HG02884 (cell line): Measurements from ENCODE around the gene NT5C1A.

Source experiments
- ATAC-seq: cut with Tn5 transposase; IDR thresholded peaks from one replicate; pipeline ENCODE4 v1.9.1; 2021; ENCODE audit warnings: mild to moderate bottlenecking, moderate library complexity; ENCODE audit not compliant: unreplicated experiment

Gene NT5C1A

DNA sequence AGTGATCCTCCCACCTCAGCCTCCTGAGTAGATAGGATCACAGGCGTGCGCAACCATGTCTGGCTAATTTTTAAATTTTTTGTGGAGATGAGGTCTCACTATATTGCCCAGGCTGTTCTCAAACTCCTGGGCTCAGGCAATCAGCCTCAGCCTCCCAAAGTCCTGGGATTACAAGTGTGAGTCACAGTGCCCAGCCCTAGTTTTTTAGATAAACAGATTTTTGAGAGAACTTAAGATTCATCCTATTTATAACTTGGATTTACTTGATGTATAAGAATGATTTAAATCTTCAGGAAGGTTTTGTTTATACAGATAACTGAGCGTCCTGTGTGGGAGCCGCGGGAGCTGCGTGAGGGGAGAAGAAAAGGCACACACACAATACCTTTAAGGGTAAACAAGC is 58.7 kb downstream of the NT5C1A start:
- ATAC-seq = no peak

DNA sequence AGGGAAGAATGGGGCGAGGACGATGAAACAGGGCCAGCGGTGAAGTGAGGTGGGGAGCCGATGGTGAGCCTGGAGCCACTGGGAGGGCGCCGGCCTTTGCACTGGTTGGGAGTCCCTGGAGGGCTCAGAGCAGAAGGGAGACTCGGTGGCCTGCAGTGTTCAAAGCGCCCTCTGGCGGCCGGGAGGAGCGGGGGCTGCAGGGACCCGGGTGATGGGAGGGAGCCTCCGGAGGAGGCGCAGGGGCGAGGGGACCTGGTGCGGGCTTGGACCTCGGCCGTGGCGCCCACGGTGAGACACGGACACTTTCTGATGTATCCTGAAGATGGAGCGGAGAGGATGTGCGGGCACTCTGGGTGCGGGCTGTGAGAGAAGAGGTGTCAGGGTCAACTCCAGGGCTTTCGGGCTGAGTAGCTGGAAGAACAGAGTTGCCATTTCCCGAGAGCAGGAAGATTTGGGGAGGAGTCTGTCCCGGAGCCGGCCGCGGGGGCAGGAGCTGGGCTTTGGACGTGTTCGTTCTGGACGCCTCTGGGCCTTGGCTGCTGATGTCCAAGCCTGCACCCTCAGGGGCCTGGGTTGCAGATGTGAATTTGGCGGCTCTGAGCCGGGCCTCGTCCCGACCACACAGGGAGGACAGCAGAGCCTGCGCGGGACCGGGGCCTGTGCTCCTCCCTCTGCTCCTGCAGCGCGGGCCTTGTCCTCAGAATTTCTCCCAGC is 62.1 kb downstream of the NT5C1A start:
- ATAC-seq = no peak
